HG03025 (cell line): ENCODE measurements around the gene CHL1.
A peak's percentile ranks its signal among the peaks of the same experiment; 100 is the strongest.
"Not testable (repeated sequence)": the region's sequence is repeated elsewhere in the genome, so short reads cannot be mapped to it uniquely, and the experiment has no call there.

Source experiments
- ATAC-seq: cut with Tn5 transposase; IDR thresholded peaks from one replicate; pipeline ENCODE4 v1.9.1; 2021; ENCODE audit warnings: mild to moderate bottlenecking, moderate library complexity; ENCODE audit not compliant: unreplicated experiment, low FRiP score

The CHL1 gene

DNA sequence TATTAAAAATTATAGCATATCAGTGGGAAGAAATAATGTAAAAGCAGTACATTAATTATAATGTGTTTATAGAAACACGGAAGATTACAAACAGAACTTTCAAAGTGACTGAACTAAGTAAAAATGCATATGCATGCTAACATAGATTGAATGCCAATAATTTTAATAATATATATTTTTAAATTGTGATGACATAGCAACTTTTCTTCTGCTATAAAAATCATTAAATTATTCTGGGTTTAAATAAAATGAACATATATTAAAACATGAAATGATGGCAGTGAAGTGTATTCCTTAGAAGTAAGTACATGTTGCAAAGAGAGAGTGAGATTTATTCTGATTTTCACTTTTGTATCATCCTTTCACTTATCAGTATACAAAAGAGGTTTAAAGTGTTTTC lies 128.9 kb downstream of the CHL1 start:
- ATAC-seq, result no peak

DNA sequence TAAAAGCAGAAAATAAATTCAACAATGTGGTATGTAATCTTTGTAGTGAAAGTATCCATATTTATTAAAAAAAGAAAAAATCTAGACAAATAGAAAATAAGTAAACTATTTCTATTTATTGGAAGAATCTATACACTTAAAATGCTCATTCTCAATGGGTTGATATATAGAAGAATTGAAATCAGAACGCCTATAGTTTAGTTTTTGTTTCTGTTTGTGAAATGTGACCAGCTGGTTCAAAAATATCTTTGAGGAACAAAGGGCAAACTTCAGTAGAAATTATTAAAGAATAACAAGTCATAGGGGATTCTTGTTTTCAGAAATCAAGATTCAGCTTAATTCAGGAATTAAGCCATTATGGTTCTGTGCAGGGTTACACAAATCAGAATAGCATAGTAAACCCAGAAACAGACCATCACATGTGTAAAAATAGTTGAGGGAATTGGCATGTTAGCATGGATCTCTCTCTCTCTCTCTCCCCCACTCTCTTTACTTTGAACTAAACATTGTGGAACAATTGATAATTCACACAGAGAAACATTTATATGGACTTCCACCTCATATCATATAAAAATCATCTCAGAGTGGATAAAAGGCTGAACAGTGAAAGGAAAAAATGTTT lies 134.0 kb downstream of the CHL1 start:
- no peak for ATAC-seq

DNA sequence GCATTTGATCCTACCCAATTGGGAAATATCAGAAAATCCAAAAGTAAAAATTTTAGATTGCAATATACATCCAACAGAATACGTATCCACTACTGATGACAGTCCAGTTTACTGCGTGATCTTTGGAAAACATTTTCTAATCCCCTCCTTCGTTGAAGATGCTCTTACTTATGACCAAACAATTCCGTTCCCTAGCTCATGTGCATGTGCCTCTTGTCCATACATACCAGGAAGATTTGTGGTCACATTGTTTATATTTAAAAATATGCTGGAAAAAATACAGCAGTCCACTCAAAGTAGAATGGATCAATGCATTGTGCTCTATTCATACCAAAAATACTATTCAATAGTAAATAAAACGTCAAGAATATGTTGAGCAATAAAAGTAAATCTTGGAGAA lies 135.3 kb downstream of the CHL1 start:
- ATAC-seq, result no peak

DNA sequence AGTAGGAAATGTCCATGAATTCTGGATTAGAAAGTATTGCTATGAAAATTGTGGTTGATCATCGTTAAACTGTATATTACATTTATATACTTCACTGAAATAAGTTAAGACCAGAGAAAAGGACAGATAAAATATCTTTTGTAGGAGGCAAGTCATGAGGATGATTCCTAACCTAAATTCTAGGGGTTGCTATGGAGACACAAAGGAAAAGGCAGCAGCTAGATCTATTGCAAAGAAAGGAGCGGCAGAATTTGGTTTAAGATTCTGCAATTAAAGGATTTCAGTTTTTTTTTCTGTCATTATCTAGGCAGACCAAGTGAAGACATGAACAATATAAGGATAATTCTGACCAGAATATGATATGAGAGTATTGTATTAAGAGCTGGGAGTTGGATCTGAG lies 136.1 kb downstream of the CHL1 start:
- no peak for ATAC-seq

DNA sequence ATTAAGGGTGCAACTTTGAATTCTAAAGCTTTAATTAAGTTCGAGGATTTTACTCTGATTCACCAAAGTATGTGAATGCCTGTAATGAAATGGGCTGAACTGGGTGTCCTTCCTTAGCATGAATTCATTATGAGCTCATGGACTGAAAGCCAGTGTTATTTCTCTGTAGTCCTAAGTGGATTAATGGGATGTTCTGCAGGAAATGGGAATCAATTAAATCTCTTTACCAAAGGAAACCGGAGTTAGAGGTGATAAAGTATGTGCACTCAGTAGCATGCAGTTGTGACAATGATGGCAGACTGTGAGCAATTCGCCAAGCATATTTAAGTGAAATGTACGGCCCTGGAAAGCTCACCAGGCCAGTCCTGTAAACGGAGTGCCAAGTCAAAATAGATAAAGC lies 138.7 kb downstream of the CHL1 start:
- ATAC-seq, result no peak

DNA sequence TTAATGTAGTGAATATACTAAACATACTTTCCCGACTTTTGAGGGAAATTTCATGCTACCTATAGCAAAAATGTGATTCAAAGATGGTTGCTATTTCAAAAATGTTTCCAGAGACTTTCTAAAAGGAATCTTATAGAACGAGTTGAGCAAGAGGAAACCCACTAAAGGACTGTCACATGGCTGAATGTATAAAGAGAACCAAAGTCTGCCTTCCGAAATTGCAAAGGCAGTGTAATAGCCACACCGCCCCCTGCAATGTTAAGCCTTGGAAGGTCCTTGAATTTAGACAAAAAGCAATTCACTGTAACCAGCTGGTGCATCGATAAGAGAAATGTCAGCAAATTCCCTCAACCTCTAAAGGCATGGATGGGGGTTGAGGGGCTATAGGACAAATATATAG lies 142.8 kb downstream of the CHL1 start:
- ATAC-seq, result no peak

DNA sequence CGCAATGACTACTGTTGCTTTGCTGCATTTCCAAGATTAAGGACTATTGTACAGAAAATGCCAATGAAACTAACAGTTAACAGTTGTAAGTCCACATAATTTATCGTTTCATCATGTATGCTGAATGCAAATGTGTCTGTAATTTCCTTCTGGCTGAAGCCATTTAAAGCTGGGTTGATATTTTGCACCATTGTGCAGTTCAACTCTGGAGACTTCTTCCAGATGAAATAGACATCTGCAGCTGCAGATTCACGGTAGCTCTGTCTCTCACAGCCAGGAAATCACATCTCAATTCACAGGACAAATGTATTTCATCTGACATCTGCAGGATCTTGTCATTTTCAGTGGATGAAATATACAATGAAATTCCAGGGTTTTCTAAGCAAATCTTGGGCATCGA lies 145.4 kb downstream of the CHL1 start:
- ATAC-seq, result no peak

DNA sequence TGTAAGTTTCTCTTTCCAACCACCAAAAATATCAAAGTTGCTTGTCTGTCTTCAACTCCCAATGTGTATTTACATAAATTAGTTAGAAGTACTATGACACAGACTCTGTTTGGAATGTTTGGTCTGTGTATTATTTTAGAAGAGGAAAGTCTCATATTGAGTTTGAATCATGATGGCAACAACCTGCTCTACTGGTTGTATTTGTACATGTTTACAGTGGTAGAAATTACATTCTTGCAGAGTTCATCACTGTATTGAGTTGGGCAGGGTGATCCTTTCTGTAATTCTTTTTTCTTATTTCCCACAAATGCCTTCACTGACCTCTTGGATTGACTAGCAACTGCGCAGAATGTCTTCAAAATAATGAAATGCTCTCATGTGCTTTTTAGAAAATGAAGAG lies 149.6 kb downstream of the CHL1 start:
- no peak for ATAC-seq

DNA sequence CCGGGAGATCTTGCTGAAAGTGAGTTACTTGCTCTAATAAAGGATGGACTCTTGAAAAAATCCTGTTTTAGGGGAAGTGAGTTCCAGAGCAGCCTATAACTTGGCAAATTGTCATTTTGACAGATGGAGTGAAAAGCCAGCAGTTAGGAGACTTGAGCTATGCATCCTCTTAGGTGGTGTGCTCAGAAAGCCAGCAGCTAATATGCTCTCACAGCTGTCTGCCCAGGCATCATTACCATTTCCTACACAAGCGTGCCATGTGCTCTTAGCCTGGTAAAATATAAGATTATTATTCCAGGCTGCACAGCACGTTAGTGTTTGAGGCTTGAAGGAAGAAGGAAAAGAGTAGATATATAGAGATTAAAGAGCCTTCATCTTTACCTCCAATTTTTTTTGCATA lies 151.0 kb downstream of the CHL1 start:
- ATAC-seq, result no peak

DNA sequence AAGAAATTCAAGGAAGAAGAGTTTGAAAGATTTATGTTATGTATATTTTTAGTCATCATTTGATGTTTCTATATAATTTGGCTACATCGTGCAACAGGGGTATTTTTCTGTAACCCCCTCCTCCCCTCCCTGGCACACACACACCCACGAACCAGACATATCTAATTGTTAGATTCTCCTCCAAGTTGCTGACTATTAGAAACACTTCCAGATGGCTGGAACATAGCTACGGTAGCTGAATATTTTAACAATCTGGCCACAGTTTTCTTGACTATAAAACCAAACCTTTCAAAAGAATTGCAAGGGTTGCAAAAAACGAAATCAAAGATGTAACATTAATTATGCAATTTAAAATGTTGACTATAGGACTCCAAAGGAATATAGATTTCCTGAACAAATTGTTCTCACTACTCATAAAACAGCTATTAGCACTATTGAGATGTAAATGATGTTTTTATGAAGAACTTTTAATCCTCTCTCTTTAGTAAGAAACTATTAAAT lies 154.4 kb downstream of the CHL1 start:
- ATAC-seq, result no peak

DNA sequence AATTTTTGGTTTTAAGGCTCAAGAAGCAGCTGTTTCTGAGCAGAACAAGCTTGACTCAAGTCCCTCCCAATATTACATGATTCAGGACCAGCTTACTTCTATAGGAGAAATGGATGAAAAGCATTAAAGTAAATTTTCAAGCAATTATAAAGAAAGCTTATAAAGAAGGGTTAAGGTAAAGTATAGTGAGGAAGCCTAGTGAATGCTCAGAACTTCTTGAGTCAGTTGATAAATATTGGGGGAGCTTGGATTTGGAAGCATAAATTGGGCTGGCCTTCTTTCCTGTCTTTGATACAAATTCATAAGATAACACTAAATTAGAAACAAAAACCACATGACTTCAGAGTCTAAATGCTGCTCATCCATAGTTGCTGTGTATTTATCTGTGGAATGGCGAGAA lies 156.0 kb downstream of the CHL1 start:
- no peak for ATAC-seq

DNA sequence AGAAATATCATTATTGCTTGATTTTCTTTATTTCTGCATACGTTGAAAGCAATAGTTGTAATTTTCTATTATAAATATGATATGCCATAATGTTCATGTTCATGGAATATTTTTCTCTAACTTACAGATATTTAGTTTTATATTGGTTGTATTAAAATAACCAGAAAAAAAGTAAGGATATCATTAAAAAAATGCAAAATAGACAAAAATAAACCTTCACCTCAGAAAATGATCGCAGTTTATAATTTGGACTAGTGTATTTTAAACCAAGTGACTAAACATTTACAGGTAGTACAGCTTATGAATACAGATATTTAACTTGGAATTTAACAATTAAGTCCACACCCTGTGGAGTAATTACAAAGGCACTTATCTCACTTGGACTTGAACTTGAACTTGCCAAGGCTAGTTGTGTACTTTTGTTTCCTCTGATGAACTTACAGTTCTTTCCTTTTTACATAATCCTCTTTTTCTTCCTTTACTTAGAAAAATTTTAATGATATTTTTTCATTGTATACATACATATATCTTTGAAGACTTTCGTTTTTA lies 156.7 kb downstream of the CHL1 start:
- ATAC-seq, result no peak

DNA sequence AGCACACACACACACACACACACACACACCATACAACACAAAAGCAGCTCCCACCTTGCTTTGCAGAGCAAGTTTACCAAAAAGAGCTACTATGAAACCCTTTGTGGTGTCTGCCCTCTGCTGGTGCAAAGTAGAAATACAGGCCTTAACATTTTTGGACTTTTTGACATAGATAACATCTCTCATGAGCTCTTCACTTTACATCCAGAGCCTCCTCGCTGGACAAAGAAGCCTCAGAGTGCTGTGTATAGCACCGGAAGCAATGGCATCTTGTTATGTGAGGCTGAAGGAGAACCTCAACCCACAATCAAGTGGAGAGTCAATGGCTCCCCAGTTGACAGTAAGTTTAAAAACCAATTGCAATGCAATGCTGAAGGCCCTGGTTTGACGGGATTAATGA lies 157.9 kb downstream of the CHL1 start:
- peak; percentile 77 for ATAC-seq

DNA sequence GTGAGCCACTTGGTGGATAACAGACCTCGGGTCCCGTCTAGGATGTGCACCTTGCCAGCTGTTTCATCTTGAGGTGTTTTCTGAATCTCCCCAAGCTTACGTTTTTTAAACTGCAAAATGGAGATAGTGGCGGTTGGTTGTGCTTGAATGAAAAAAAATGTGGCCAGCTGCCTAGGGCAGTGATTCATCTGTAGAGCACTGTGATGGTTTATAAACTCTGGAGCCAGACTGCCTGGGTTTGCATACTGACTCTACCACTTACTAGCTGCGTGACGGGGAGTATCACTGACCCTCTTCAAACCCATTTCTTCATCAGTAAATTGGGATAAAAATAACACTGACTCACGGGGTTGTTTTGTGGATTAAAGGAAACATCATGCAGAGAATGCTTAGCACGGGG lies 159.1 kb downstream of the CHL1 start:
- peak; percentile 48 for ATAC-seq

DNA sequence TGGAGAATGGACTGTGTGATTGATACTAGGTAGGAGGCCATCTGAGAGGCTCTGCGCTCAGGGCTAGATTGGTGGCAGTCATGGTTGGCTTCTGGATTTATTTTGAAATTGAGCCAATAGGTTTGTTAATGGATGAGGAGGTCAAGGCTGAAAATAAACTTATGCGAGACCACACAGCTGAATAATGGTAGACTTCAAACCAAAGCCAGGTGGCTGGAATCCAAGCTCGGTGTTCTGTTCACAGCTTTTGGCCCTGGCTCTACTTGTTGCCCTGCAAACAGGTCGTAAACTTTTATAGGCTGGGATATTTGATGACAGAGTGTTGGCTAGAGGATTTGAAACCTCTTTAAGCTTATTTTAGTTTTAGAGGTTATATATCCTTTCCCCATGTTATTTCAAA lies 160.4 kb downstream of the CHL1 start:
- no peak for ATAC-seq

DNA sequence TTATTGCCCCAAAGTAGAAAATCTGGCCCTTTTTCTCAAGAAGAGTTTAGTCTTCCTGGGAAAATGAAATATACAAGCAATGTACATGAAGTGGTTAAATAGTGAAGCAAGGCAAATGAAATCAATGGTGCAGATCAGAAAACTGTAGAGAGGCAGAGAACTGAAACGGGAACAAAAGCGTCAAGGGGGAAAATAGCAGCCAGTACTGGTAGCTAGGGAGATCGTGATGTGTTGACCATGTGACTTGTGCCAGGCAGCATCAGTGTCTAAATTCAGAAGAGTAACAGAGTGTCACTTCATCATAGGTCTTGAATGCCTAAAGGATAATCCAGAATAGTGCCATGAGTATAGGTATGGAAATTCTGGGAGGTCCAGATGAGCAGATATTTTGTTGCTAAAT lies 163.1 kb downstream of the CHL1 start:
- ATAC-seq, result peak; percentile 77

DNA sequence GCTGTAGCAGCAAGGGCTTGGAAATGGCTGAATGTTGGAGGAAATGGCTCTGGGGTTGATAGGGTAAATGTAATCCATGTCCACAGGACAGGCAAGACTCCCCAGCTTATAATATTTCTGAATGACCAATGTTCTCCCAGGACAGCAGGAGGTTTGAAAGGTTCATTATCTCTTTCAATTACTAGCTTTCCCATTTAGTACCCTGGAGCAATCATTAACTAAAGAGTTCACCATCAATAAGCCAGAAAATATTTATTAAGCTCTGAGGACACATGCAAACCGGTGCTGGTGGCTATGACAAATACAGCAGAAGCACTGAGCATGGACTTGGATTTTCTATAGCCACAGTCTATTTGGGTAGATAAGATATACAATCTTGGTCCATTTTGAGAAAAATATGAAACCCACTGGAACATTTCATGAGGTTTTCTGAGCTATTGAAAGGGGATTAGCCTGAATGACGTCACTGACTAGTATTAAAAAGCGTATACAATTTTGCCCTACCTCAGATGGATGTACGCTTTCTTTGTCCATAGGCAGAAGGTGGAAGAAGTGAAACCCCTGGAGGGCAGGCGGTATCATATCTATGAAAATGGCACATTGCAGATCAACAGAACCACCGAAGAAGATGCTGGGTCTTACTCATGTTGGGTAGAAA lies 166.2 kb downstream of the CHL1 start:
- ATAC-seq, result no peak

DNA sequence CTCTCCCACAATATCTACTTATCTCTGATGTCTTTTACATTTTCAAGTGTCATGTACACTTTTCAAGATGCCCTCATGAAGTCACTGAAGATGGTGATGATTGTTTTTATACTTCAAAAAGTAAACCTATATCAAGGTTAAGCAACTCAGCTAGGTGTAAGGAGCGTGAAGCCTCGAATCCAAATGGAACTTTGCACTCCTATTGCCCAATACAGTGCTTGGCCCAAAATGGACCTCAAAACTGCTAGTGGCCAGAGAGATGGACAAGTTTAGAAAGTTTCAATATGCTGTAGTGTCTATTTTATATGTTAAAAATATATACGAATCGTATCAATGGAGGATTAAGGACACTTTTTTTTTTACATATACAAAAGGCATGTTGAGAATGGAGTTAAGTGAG lies 167.7 kb downstream of the CHL1 start:
- no peak for ATAC-seq

DNA sequence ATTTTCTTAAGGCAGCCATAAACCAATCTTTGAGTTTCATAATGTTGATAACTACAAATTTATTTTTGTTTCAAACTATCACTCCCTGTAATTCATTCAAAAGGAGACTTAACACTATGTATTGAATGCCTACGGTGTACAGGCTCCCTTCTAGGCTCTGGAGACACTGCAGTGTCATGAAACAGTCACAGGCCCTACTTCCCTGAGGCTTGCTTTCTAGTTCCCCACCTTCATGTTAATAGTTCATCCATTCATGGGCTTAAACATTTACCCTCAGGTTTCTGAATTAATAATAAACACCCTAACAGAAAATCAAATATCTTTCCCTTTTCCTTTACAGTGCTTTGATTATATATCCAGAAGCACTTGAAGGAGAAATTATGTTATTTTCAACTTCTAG lies 168.7 kb downstream of the CHL1 start:
- ATAC-seq, result peak; percentile 60

DNA sequence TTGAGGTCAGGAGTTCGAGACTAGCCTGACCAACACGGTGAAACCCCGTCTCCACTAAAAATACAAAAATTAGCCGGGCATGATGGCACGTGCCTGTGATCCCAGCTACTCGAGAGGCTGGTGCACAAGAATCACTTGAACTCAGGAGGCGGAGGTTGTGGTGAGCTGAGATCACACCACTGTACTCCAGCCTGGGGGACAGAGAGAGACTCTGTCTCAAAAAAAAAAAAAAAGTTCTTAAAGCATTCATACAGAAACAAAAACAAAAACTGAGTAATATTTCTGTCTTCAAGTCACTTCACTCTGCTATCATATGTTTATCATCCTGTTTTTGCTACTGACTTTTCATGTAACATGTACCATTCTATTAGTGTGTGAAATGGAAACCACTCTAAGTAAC lies 169.7 kb downstream of the CHL1 start:
- ATAC-seq, result not testable (repeated sequence)

DNA sequence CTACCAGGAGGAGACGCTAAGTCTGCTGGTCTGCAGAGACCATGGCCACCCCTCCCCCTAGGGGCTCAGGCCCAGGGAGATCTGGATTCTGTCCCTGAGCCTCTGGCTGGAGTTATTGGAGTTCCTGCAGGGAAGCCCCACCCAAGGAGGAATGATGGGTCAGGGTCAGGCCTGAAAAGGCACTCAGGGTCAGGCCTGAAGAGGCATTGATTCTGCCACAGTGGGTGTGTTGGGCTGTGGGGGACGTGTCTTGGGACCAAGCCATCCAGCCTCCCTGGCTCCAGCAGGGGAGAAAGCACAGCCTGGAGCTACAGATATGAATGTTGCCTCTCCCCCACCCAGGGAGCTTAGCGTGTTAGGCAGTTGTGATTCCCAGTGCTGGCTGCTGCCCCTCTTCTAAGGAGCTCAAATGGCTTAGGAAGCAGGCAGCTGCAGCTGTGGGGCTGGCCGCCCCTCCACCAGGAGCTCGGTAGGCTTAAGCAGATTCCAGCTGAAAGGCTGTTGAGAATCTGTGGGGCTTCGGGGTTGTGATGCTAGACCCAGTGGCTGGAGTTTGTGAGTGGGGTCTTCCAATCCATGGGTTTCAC lies 176.7 kb downstream of the CHL1 start:
- ATAC-seq, result no peak

DNA sequence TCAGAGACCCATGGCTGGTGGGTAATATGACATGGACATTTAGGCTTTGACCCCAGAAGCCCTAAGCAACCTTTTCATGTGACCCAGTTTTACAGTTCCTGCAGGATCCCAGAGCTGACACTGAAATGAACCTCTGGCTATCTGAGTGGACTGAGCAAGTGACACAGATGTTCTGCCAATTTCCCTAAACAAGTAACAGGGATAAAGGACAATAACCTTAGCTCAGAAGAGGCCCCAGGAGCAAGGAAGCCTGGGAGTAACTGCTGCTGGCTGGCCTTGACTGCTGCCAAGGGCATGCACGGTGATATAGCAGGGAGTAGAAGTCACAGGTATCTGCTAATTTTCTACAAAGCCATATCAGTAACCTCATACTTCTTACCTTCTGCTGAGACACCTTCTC lies 177.9 kb downstream of the CHL1 start:
- no peak for ATAC-seq
